NOMO-1 (cell line): ENCODE results near the gene GPR18.
"Not testable (repeated sequence)": the region's sequence is repeated elsewhere in the genome, so short reads cannot be mapped to it uniquely, and the experiment has no call there.

Experiments used
- DNase-seq, 2 experiments: peaks; one replicate each; lab custom pipeline; 2025; ENCODE audit not compliant: unreplicated experiment in 2 of 2; lab: John Stamatoyannopoulos, UW

Gene GPR18

DNA sequence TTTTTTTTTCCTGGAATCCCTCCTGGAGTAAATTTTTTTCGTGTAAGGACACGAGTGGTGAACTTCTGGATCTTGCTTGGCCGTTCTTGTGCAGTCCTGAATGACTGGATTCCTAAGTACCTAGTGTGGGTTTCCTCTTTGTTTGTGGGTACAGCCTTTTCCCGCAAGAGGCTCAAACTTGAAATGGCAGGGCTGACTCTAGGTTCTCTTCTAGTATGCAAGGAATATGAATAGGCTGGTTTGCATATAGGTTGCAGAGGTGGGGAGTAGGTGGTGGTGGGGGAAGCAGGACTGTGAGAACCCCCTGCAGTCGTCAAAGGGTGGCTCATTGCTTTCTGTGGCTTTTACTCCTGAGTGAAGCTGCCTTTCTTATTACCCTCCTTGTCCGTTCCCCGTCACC lies 43.9 kb downstream of the GPR18 start:
- DNase-seq = no peak

DNA sequence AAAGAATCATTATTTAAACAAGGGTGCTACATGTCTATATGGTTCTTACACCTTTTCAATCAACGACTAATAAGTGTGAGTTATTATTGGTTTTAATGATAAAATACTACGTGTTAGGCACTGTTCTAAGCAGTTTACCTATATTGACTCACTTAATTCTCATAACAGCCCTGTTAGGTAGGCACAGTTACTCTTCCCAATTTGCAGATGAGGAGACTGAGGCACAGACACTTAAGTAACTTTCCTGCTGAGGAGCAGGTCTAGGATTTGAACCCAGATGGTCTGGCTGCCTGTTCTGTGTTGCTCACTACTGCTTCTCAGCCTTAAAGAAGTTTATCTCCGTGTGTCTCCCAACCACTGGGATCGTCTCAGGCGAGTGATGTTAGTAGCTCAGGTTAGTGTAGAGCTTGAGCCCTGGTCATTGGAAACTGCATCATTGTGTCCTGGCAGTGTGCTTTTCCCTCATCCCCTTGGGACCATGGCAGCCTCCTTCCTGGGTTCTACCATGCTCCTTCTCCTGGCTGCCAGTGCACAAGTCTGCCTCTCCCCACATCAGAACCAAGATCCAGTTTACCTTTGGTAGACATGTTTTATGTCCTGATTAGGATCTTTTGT lies 46.7 kb downstream of the GPR18 start:
- DNase-seq = no peak

GRCh38 chr13:99210627-99211026 lies 47.6 kb downstream of the GPR18 start:
- not testable (repeated sequence) for DNase-seq

DNA sequence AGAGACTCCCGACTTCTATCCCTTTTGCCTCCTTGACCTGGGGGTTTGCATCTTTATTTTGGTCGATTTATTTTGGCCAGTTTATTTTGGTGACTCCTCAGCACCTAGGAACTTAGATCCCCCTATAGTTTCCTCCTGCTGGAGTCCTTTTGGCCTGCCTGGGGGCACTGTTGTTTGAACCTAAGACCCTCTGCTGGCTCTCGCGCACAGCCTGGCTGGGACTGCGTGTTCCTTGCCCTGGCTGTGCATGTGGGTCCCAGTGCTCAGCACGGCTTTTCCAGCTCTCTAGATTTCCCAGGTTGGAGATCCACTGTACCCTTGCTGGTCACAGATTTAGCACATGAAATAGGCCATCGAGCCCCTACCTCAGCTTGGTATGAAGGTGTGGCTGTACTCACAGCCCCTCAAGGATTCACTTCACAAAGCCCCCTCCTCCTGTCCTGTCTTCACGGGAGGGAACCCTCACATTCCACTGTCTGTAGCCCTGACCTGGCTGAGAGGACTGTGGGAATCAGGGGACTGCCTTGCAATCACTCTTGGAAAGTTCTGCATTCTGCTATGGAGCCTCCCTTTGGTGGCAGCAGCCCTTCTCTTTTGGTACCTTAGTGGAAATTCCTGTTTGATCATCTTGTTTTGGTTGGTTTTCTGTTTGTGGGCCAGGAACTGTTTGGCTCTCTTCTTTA lies 49.2 kb downstream of the GPR18 start:
- DNase-seq = no peak

DNA sequence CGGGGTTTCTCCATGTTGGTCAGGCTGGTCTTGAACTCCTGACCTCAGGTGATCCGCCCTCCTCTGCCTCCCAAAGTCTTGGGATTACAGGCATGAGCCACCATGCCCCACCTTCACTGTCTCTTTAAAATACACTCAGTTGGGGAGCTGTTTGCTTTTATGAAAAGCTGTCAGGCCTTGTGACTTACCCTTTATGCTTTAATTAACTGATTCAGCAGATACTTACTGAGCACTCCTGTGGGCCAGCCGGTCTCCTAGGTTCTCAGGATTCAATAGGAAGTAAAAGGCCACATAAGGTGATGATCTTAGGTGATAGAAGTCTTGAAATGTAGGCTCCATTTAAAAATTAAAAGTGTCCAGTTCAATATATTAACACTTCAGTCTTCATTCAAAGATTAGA lies 50.0 kb downstream of the GPR18 start:
- no peak for DNase-seq

GRCh38 chr13:99207511-99207910 lies 50.7 kb downstream of the GPR18 start:
- no peak for DNase-seq

- DNase-seq = no peak
Observed at GRCh38 chr13:99206873-99207272, 51.3 kb downstream of the GPR18 start.

DNA sequence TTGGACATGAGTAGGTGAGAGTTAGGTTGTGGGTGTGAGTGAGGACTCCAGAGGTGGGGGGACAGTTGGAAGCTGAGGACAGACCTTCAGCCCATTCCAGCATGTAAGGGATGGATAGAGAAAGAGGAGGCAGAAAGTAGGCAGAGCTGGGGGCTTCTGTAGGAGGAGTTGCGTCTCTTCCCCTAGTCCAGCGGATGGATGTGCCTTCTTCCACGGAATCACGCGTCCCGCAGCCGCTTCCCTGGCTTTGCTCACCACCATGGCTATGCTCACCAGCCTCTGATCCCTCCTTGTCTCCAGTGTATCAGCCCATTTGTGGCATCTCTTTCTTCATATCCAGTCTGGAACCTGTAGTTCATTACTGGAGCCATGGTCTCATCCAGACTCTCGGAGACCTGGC lies 52.0 kb downstream of the GPR18 start:
- DNase-seq = no peak

GRCh38 chr13:99205621-99206220 lies 52.5 kb downstream of the GPR18 start:
- no peak for DNase-seq
